Mesendoderm (in vitro differentiated cells): ENCODE results near the gene SSTR4.

Experiments used
- DNase-seq: peaks from one replicate; pipeline ENCODE4 v3.0.0; 2013
- H2AK5ac ChIP-seq: 2 replicates; pipeline ENCODE4 v1.6.1; 2013; ENCODE audit warnings: low read length, inconsistent platforms
- H2BK120ac ChIP-seq: 2 replicates; pipeline ENCODE4 v1.6.1; 2013; ENCODE audit warnings: low read depth, mild to moderate bottlenecking, low read length, moderate library complexity, mixed read lengths
- H2BK15ac ChIP-seq: replicated peaks from 2 replicates; pipeline ENCODE4 v1.6.1; 2013; ENCODE audit warnings: low read depth, mild to moderate bottlenecking, moderate library complexity
- H2BK5ac ChIP-seq: 2 replicates; pipeline ENCODE4 v1.6.1; 2013; ENCODE audit warnings: low read length, inconsistent platforms
- H3K18ac ChIP-seq: 2 replicates; pipeline ENCODE4 v1.6.1; 2013; ENCODE audit warnings: mild to moderate bottlenecking, low read length, mixed read lengths
- H3K23ac ChIP-seq: one replicate; pipeline ENCODE4 v1.6.1; 2013; ENCODE audit warnings: low read length
- H3K27ac ChIP-seq: 2 replicates; pipeline ENCODE4 v1.5.1; 2013; ENCODE audit warnings: low read depth, mild to moderate bottlenecking, inconsistent platforms, low read length, moderate library complexity
- H3K27me3 ChIP-seq: 2 replicates; pipeline ENCODE4 v1.6.1; 2013; ENCODE audit warnings: low read length, control low read depth, mild to moderate bottlenecking, inconsistent platforms; ENCODE audit not compliant: insufficient read depth, poor library complexity
- H3K36me3 ChIP-seq: 2 replicates; pipeline ENCODE4 v1.6.1; 2013; ENCODE audit warnings: low read length, inconsistent platforms; ENCODE audit not compliant: control insufficient read depth, insufficient read depth
- H3K4ac ChIP-seq: one replicate; pipeline ENCODE4 v1.6.1; 2013; ENCODE audit warnings: low read depth, mild to moderate bottlenecking, low read length, moderate library complexity
- H3K4me1 ChIP-seq: 2 replicates; pipeline ENCODE4 v1.6.1; 2013; ENCODE audit warnings: low read depth, low read length, inconsistent platforms; ENCODE audit not compliant: control insufficient read depth
- H3K4me2 ChIP-seq: 2 replicates; pipeline ENCODE4 v1.6.1; 2013; ENCODE audit warnings: low read length
- H3K4me3 ChIP-seq: 2 replicates; pipeline ENCODE4 v1.5.1; 2013; ENCODE audit warnings: mild to moderate bottlenecking, low read length
- H3K56ac ChIP-seq: one replicate; pipeline ENCODE4 v1.6.1; 2013; ENCODE audit warnings: low read length
- H3K79me1 ChIP-seq: 2 replicates; pipeline ENCODE4 v1.6.1; 2013; ENCODE audit warnings: low read length, inconsistent platforms
- H3K79me2 ChIP-seq: 2 replicates; pipeline ENCODE4 v1.6.1; 2013; ENCODE audit warnings: mild to moderate bottlenecking, low read length; ENCODE audit not compliant: control insufficient read depth, insufficient read depth
- H3K9ac ChIP-seq: 2 replicates; pipeline ENCODE4 v1.6.1; 2013; ENCODE audit warnings: low read length, inconsistent platforms
- H4K5ac ChIP-seq: one replicate; pipeline ENCODE4 v1.6.1; 2013; ENCODE audit warnings: low read length
- H4K8ac ChIP-seq: one replicate; pipeline ENCODE4 v1.6.1; 2013; ENCODE audit warnings: low read depth, mild to moderate bottlenecking, control low read depth, low read length, moderate library complexity
- WGBS: extraction: QIAGEN DNeasy Blood & Tissue Kit; methylation state at CpG from one replicate; pipeline ENCODE4 v1.1.7; 2013; ENCODE audit warnings: low lambda C conversion rate, missing lambda C conversion rate; ENCODE audit not compliant: insufficient coverage; ENCODE audit errors: extremely low coverage; 5-methylcytosine and 5-hydroxymethylcytosine counted together

The SSTR4 gene

GRCh38 chr20:23003881-23004460 lies 31.1 kb upstream of the SSTR4 start:
- Histone ChIP-seq H3K4me2 (no peak overlapping the region), H3K56ac (no peak overlapping the region), H2BK120ac (no peak overlapping the region), H3K79me1 (no peaks in the 10 kb centered on the region), H3K18ac (no peak overlapping the region), H2BK5ac (no peak overlapping the region), H3K79me2 (no peaks in the 10 kb centered on the region), H3K4ac (no peak overlapping the region), H3K4me3 (no peak overlapping the region), H3K36me3 (no peaks in the 10 kb centered on the region), H3K9ac (no peak overlapping the region), H4K8ac (no peak overlapping the region), H4K5ac (no peak overlapping the region), H2BK15ac (no peak overlapping the region), H2AK5ac (no peak overlapping the region), H3K23ac (no peak overlapping the region), H3K4me1 (no peaks in the 10 kb centered on the region), H3K27me3 (no peaks in the 10 kb centered on the region), H3K27ac (no peak overlapping the region)
- no CpG with 5 or more reads among the region's 2 CpGs for WGBS
- no peak for DNase-seq

DNA sequence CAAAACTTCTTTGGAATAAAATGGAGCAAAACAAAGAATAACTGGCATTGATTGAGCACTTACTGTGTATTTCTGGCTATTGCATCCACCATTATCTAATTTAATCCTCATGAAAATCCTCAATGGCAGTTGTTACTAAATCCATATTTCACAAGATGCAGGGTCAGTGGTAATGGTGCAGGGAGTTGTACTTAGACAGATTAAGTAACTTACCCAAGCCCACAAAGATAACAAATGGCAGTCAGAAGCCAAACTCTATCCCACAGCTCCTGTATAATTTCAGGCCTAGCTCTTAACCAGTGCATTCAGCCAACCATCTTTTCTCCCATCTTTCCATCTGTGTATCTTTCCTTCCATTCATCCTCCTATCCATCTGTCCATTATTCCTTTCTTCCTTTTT lies 29.3 kb upstream of the SSTR4 start:
- Histone ChIP-seq H3K4me3 (no peak overlapping the region), H3K36me3 (no peaks in the 10 kb centered on the region), H2BK5ac (no peak overlapping the region), H2AK5ac (no peak overlapping the region), H3K4me1 (no peaks in the 10 kb centered on the region), H3K79me2 (no peaks in the 10 kb centered on the region), H4K8ac (no peak overlapping the region), H3K9ac (no peak overlapping the region), H3K27me3 (no peaks in the 10 kb centered on the region), H3K18ac (no peak overlapping the region), H3K27ac (no peak overlapping the region), H3K56ac (no peak overlapping the region), H3K4ac (no peak overlapping the region), H3K23ac (no peak overlapping the region), H2BK15ac (no peak overlapping the region), H4K5ac (no peak overlapping the region), H2BK120ac (no peak overlapping the region), H3K79me1 (no peaks in the 10 kb centered on the region), H3K4me2 (no peak overlapping the region)
- no peak for DNase-seq

- Histone ChIP-seq H2AK5ac (no peak overlapping the region), H3K9ac (no peak overlapping the region)
- no CpG with 5 or more reads among the region's 3 CpGs for WGBS
Measured at GRCh38 chr20:23007462-23007861, 27.6 kb upstream of the SSTR4 start.

GRCh38 chr20:23007886-23008655 lies 27.0 kb upstream of the SSTR4 start:
- H3K18ac ChIP-seq: no peak overlapping the region
- no peaks in the 10 kb centered on the region for H3K79me2 ChIP-seq
- no peak overlapping the region for H2AK5ac ChIP-seq
- H2BK15ac ChIP-seq: no peak overlapping the region
- no peak overlapping the region for H3K23ac ChIP-seq
- H3K9ac ChIP-seq: no peak overlapping the region
- H3K56ac ChIP-seq: no peak overlapping the region
- no peak overlapping the region for H4K5ac ChIP-seq
- no CpG with 5 or more reads among the region's 9 CpGs for WGBS
- no peaks in the 10 kb centered on the region for H3K36me3 ChIP-seq
- H3K4ac ChIP-seq: no peak overlapping the region
- H3K27me3 ChIP-seq: no peaks in the 10 kb centered on the region
- H2BK120ac ChIP-seq: no peak overlapping the region
- H4K8ac ChIP-seq: no peak overlapping the region
- no peaks in the 10 kb centered on the region for H3K4me1 ChIP-seq
- no peak overlapping the region for H2BK5ac ChIP-seq
- no peak overlapping the region for H3K27ac ChIP-seq
- H3K4me2 ChIP-seq: no peak overlapping the region
- no peak for DNase-seq
- no peaks in the 10 kb centered on the region for H3K79me1 ChIP-seq
- H3K4me3 ChIP-seq: no peak overlapping the region

More at GRCh38 chr20:23007462-23007861, 27.6 kb upstream of the SSTR4 start:
- H4K5ac ChIP-seq: no peak overlapping the region
- H3K79me1 ChIP-seq: no peaks in the 10 kb centered on the region
- no peaks in the 10 kb centered on the region for H3K27me3 ChIP-seq
- no peak overlapping the region for H4K8ac ChIP-seq
- H2BK15ac ChIP-seq: no peak overlapping the region
- no peak overlapping the region for H3K27ac ChIP-seq
- no peak overlapping the region for H3K4me2 ChIP-seq
- no peaks in the 10 kb centered on the region for H3K36me3 ChIP-seq
- no peak for DNase-seq
- H3K4me1 ChIP-seq: no peaks in the 10 kb centered on the region
- H3K79me2 ChIP-seq: no peaks in the 10 kb centered on the region
- H2BK120ac ChIP-seq: no peak overlapping the region
- H3K18ac ChIP-seq: no peak overlapping the region
- H2BK5ac ChIP-seq: no peak overlapping the region
- no peak overlapping the region for H3K56ac ChIP-seq
- H3K23ac ChIP-seq: no peak overlapping the region
- H3K4me3 ChIP-seq: no peak overlapping the region
- no peak overlapping the region for H3K4ac ChIP-seq

DNA sequence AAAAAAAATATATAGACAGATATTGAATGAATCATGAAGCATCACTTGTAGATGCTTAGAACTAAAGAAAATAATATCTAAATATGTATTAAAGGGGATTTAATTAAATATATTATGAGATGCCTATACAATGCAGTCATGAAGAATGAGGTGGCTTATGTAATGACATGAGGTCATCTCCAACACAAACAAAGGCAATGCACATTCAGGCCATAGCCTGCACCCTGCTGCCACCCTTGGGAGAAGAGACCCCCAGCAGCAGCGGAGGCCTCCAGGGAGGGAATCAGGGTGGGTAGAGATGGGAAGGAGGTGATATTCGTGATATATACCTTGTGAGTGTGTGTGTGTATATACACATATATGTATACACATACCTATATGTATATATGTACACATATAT lies 26.4 kb upstream of the SSTR4 start:
- Histone ChIP-seq H3K27ac (no peak overlapping the region), H3K4me3 (no peak overlapping the region), H3K36me3 (no peaks in the 10 kb centered on the region), H2BK15ac (no peak overlapping the region), H3K27me3 (no peaks in the 10 kb centered on the region), H3K9ac (no peak overlapping the region), H3K23ac (no peak overlapping the region), H3K4me1 (no peaks in the 10 kb centered on the region), H4K8ac (no peak overlapping the region), H2BK120ac (no peak overlapping the region), H2AK5ac (no peak overlapping the region), H3K79me1 (no peaks in the 10 kb centered on the region), H3K18ac (no peak overlapping the region), H2BK5ac (no peak overlapping the region), H4K5ac (no peak overlapping the region), H3K4me2 (no peak overlapping the region), H3K4ac (no peak overlapping the region), H3K79me2 (no peaks in the 10 kb centered on the region), H3K56ac (no peak overlapping the region)
- DNase-seq: no peak
- no CpG with 5 or more reads among the region's 2 CpGs for WGBS

- Histone ChIP-seq H3K79me1 (no peaks in the 10 kb centered on the region), H3K79me2 (no peaks in the 10 kb centered on the region), H3K27me3 (no peaks in the 10 kb centered on the region), H3K4me2 (no peak overlapping the region), H2BK5ac (no peak overlapping the region), H3K9ac (no peak overlapping the region), H3K4me1 (no peaks in the 10 kb centered on the region), H3K4me3 (no peak overlapping the region), H3K36me3 (no peaks in the 10 kb centered on the region), H3K4ac (no peak overlapping the region), H3K56ac (no peak overlapping the region), H2BK120ac (no peak overlapping the region), H3K27ac (no peak overlapping the region), H3K18ac (no peak overlapping the region), H4K8ac (no peak overlapping the region), H2BK15ac (no peak overlapping the region), H4K5ac (no peak overlapping the region), H3K23ac (no peak overlapping the region), H2AK5ac (no peak overlapping the region)
- WGBS: no CpG with 5 or more reads among the region's 3 CpGs
- no peak for DNase-seq
Measured at GRCh38 chr20:23009636-23010035, 25.5 kb upstream of the SSTR4 start.
